Esophagus squamous epithelium (tissue), 5 donors: ENCODE results near the gene SMAD3. TPM values are rescaled to one million over a fixed set of nuclear protein-coding genes. Genes with fewer than 3 reads are reported as not detected.

Experiments
- DNase-seq: peaks from one replicate; lab custom pipeline; 2025; lab: John Stamatoyannopoulos, UW
- H3K27ac ChIP-seq, 4 donors: fragments of 200-600 bp; sonication (generic); one replicate each; pipeline ENCODE4 v1.5.1; 2016 to 2019; ENCODE audit warnings: mild to moderate bottlenecking in 1 of 4
- H3K27me3 ChIP-seq, 4 donors: fragments of 200-600 bp; sonication (generic); 1 replicate in 3 of 4; 2 replicates in 1 of 4; pipeline versions ENCODE4 v1.5.1 to v1.6.0; 2017 to 2021; ENCODE audit warnings: antibody characterized with exemption in 1 of 4
- H3K36me3 ChIP-seq, 3 donors: fragments of 200-600 bp; sonication (generic); one replicate each; pipeline ENCODE4 v1.5.1; 2016 to 2019
- H3K4me1 ChIP-seq, 3 donors: fragments of 200-600 bp; sonication (generic); one replicate each; pipeline ENCODE4 v1.5.1; 2017 to 2019
- H3K4me3 ChIP-seq, 4 donors: fragments of 200-600 bp; sonication (generic); 1 replicate in 3 of 4; 2 replicates in 1 of 4; pipeline ENCODE4 v1.5.1; 2016 to 2019; ENCODE audit warnings: mild to moderate bottlenecking in 2 of 4, moderate library complexity in 1 of 4
- H3K9me3 ChIP-seq, 3 donors: fragments of 200-600 bp; sonication (generic); one replicate each; pipeline ENCODE4 v1.5.1; 2016 to 2019
- CTCF ChIP-seq, 6 experiments: fragments of 450-650 bp in 4 of 6; fragments of 200-600 bp in 2 of 6; sonication (generic) in 2 of 6; IDR thresholded peaks; one replicate each; pipeline ENCODE4 v1.5.1; 2016 to 2019; ENCODE audit warnings: antibody characterized with exemption in 6 of 6, mild to moderate bottlenecking in 4 of 6, moderate library complexity in 4 of 6
- POLR2A ChIP-seq, 4 donors: fragments of 450-650 bp; IDR thresholded peaks; one replicate each; pipeline ENCODE4 v1.6.1; 2017; ENCODE audit warnings: antibody characterized with exemption in 4 of 4, mild to moderate bottlenecking in 4 of 4, moderate library complexity in 3 of 4
- WGBS, 2 donors: methylation state at CpG; one replicate each; pipeline ENCODE4 v1.1.5; 2018; 5-methylcytosine and 5-hydroxymethylcytosine counted together
- intact Hi-C: fragments of 100-400 bp; cut with DNase I; formaldehyde crosslinking; loops from one replicate; pipeline ENCODE4 v1.15.0; 2022
- total RNA-seq, 4 donors: library from RNA; depleted of rRNA; stranded (reverse); fragments of >200 nt; gene quantifications; one replicate each; pipeline ENCODE4 v1.1.0, GENCODE V29; 2016
- donor health status: DM: yes; HTN: yes; CAD: no.

SMAD3 gene
- total RNA-seq, 4 donors from 2014 or later: 70.8 to 134 (median 105) TPM

GRCh38 chr15:67156426-67156825 lies 91.0 kb downstream of the SMAD3 start:
- no peak overlapping the region for H3K4me3 ChIP-seq
- no peak for DNase-seq
- no peaks in the 10 kb centered on the region for H3K9me3 ChIP-seq
- intact Hi-C loops: no loop called here
- peak overlapping the region in 1 of 4 donors; percentile 30 for H3K27ac ChIP-seq
- 90 to 100% methylated on average over 2 of the region's 2 CpGs for WGBS, 2 donors
- peaks cover 0 to 17% (median 0%) of the 10 kb centered on the region in 3 donors for H3K36me3 ChIP-seq
- TF ChIP-seq CTCF (IDR thresholded peaks at IDR 0.05) (no peak), POLR2A (IDR thresholded peaks at IDR 0.05) (no peak)
- peaks cover 2 to 69% (median 37%) of the 10 kb centered on the region in 3 donors for H3K4me1 ChIP-seq
- H3K27me3 ChIP-seq: no peaks in the 10 kb centered on the region

GRCh38 chr15:67156834-67157233 lies 91.4 kb downstream of the SMAD3 start:
- TF ChIP-seq POLR2A (IDR thresholded peaks at IDR 0.05) (no peak), CTCF (IDR thresholded peaks at IDR 0.05) (no peak)
- DNase-seq: no peak
- Histone ChIP-seq H3K4me1 (peaks cover 6 to 69% (median 38%) of the 10 kb centered on the region in 3 donors), H3K27me3 (no peaks in the 10 kb centered on the region), H3K4me3 (no peak overlapping the region), H3K36me3 (peaks cover 0 to 17% (median 0%) of the 10 kb centered on the region in 3 donors), H3K27ac (peak overlapping the region in 2 of 4 donors; percentile 27 to 30), H3K9me3 (no peaks in the 10 kb centered on the region)
- intact Hi-C loops: no loop called here
- WGBS, 2 donors: 80 to 82% methylated on average over 3 of the region's 3 CpGs

- intact Hi-C loops: no loop called here
- no peak for DNase-seq
- H3K27me3 ChIP-seq: no peaks in the 10 kb centered on the region
- H3K9me3 ChIP-seq: no peaks in the 10 kb centered on the region
- no peak overlapping the region for H3K4me3 ChIP-seq
- H3K4me1 ChIP-seq: peaks cover 10 to 68% (median 36%) of the 10 kb centered on the region in 3 donors
- H3K36me3 ChIP-seq: peaks cover 0 to 17% (median 0%) of the 10 kb centered on the region in 3 donors
- H3K27ac ChIP-seq: peak overlapping the region in 3 of 4 donors; percentile 27 to 48 (median 30)
- TF ChIP-seq CTCF (IDR thresholded peaks at IDR 0.05) (no peak), POLR2A (IDR thresholded peaks at IDR 0.05) (no peak)
- 77 to 79% methylated on average over 5 to 7 of the region's 8 CpGs for WGBS, 2 donors
Observed at GRCh38 chr15:67157521-67158252, 92.3 kb downstream of the SMAD3 start.

GRCh38 chr15:67158367-67158766 lies 93.0 kb downstream of the SMAD3 start:
- Histone ChIP-seq H3K27ac (peak overlapping the region in 3 of 4 donors; percentile 27 to 48 (median 30)), H3K4me1 (peaks cover 10 to 66% (median 31%) of the 10 kb centered on the region in 3 donors), H3K9me3 (no peaks in the 10 kb centered on the region), H3K4me3 (no peak overlapping the region), H3K27me3 (no peaks in the 10 kb centered on the region), H3K36me3 (peaks cover 0 to 17% (median 0%) of the 10 kb centered on the region in 3 donors)
- intact Hi-C loops: no loop called here
- 81 to 87% methylated on average over 5 to 6 of the region's 7 CpGs for WGBS, 2 donors
- TF ChIP-seq CTCF (IDR thresholded peaks at IDR 0.05) (no peak), POLR2A (IDR thresholded peaks at IDR 0.05) (no peak)
- DNase-seq: no peak

- TF ChIP-seq CTCF (IDR thresholded peaks at IDR 0.05): no peak
- no peak for TF ChIP-seq POLR2A (IDR thresholded peaks at IDR 0.05)
- Histone ChIP-seq H3K27me3 (no peaks in the 10 kb centered on the region), H3K9me3 (no peaks in the 10 kb centered on the region), H3K4me3 (no peak overlapping the region), H3K36me3 (peaks cover 0 to 23% (median 0%) of the 10 kb centered on the region in 3 donors), H3K4me1 (peaks cover 24 to 74% (median 45%) of the 10 kb centered on the region in 3 donors), H3K27ac (peak overlapping the region in 3 of 4 donors; percentile 20 to 46 (median 36))
- intact Hi-C loops: no loop called here
- DNase-seq: no peak
- WGBS, 2 donors: 76 to 86% methylated on average over 4 to 5 of the region's 5 CpGs
Observed at GRCh38 chr15:67161412-67161811, 96.0 kb downstream of the SMAD3 start.
